ENCODE results near the gene SERINC2.

Gene SERINC2

GRCh38 chr1:31426249-31426922 lies 13.4 kb downstream of the SERINC2 start:
- TF ChIP-seq CREB5 (CRISPR knock-in tag; IDR thresholded peaks at IDR 0.05; ENCODE audit: low read depth) (no peak), GLIS3 (CRISPR knock-in tag; IDR thresholded peaks at IDR 0.05) (no peak), PPARA (CRISPR knock-in tag; IDR thresholded peaks at IDR 0.05; ENCODE audit: borderline replicate concordance) (no peak), CSDC2 (CRISPR knock-in tag; IDR thresholded peaks at IDR 0.05) (no peak), OSR1 (CRISPR knock-in tag; IDR thresholded peaks at IDR 0.05) (no peak)
- no peak for ATAC-seq

GRCh38 chr1:31427322-31427721 lies 14.3 kb downstream of the SERINC2 start:
- TF ChIP-seq ZFP30 (CRISPR knock-in tag; IDR thresholded peaks at IDR 0.05) (no peak), TCF4 (CRISPR knock-in tag; IDR thresholded peaks at IDR 0.05; ENCODE audit: borderline replicate concordance) (no peak), CSRNP3 (CRISPR knock-in tag; IDR thresholded peaks at IDR 0.05) (no peak), ZNF8 (CRISPR knock-in tag; IDR thresholded peaks at IDR 0.05) (no peak), SNAI2 (CRISPR knock-in tag; IDR thresholded peaks at IDR 0.05) (no peak), BACH2 (CRISPR knock-in tag; IDR thresholded peaks at IDR 0.05; ENCODE audit: borderline replicate concordance) (no peak), TSHZ2 (CRISPR knock-in tag; IDR thresholded peaks at IDR 0.05) (no peak), CREB5 (CRISPR knock-in tag; IDR thresholded peaks at IDR 0.05; ENCODE audit: low read depth) (no peak), CSDC2 (CRISPR knock-in tag; IDR thresholded peaks at IDR 0.05) (no peak), ZFP3 (CRISPR knock-in tag; IDR thresholded peaks at IDR 0.05) (no peak)
- ATAC-seq: no peak

- no peak for ATAC-seq
- TF ChIP-seq TCF4 (CRISPR knock-in tag; IDR thresholded peaks at IDR 0.05; ENCODE audit: borderline replicate concordance) (no peak), GLIS3 (CRISPR knock-in tag; IDR thresholded peaks at IDR 0.05) (no peak), ZNF70 (CRISPR knock-in tag; IDR thresholded peaks at IDR 0.05) (no peak), CREB5 (CRISPR knock-in tag; IDR thresholded peaks at IDR 0.05; ENCODE audit: low read depth) (no peak), CSRNP3 (CRISPR knock-in tag; IDR thresholded peaks at IDR 0.05) (no peak), ZFP3 (CRISPR knock-in tag; IDR thresholded peaks at IDR 0.05) (no peak), OSR1 (CRISPR knock-in tag; IDR thresholded peaks at IDR 0.05) (no peak)
These were observed 15.6 kb downstream of the SERINC2 start for GRCh38 chr1:31428436-31429221.

- ATAC-seq: no peak
- TF ChIP-seq ZFP3 (CRISPR knock-in tag; IDR thresholded peaks at IDR 0.05) (no peak), OSR1 (CRISPR knock-in tag; IDR thresholded peaks at IDR 0.05) (no peak), ARNTL (CRISPR knock-in tag; IDR thresholded peaks at IDR 0.05; ENCODE audit: borderline replicate concordance, low read depth) (no peak), ZC3H10 (CRISPR knock-in tag; IDR thresholded peaks at IDR 0.05) (no peak), ISL1 (CRISPR knock-in tag; IDR thresholded peaks at IDR 0.05) (no peak), PATZ1 (CRISPR knock-in tag; IDR thresholded peaks at IDR 0.05; ENCODE audit: borderline replicate concordance) (no peak), ZNF565 (CRISPR knock-in tag; conservative IDR thresholded peaks at IDR 0.05; ENCODE audit: low read depth) (no peak), PPARA (CRISPR knock-in tag; IDR thresholded peaks at IDR 0.05; ENCODE audit: borderline replicate concordance) (no peak), RARB (CRISPR knock-in tag; IDR thresholded peaks at IDR 0.05) (no peak), ZFP30 (CRISPR knock-in tag; IDR thresholded peaks at IDR 0.05) (no peak), BACH2 (CRISPR knock-in tag; IDR thresholded peaks at IDR 0.05; ENCODE audit: borderline replicate concordance) (no peak), ZNF70 (CRISPR knock-in tag; IDR thresholded peaks at IDR 0.05) (no peak)
These were observed 16.6 kb downstream of the SERINC2 start for GRCh38 chr1:31429583-31429982.
